NOMO-1 (cell line): ENCODE measurements around the gene FAM9A.
"Not testable (repeated sequence)": the region's sequence is repeated elsewhere in the genome, so short reads cannot be mapped to it uniquely, and the experiment has no call there.

Experiments used
- DNase-seq, 2 experiments: peaks; one replicate each; lab custom pipeline; 2025; ENCODE audit not compliant: unreplicated experiment in 2 of 2; lab: John Stamatoyannopoulos, UW

Gene FAM9A

DNA sequence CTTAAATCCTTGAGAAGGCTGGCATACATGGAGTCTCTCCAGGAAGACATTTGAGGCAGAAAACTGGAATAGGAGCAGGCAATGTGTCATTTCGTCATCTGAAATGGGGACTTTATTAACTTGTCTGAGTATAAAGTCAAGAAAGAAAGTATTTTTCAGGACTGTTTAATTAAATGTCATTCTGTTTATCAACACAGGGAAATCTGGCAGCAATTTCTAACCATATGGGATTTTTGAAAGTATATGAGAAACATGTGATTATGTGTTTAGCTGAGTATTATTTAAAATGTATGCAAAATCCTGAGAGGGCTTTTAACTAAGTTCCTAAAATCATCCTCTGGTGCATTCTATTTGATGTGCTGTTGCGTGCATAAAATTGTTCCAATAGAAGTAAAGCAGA lies 3.9 kb upstream of the FAM9A start:
- DNase-seq = no peak

DNA sequence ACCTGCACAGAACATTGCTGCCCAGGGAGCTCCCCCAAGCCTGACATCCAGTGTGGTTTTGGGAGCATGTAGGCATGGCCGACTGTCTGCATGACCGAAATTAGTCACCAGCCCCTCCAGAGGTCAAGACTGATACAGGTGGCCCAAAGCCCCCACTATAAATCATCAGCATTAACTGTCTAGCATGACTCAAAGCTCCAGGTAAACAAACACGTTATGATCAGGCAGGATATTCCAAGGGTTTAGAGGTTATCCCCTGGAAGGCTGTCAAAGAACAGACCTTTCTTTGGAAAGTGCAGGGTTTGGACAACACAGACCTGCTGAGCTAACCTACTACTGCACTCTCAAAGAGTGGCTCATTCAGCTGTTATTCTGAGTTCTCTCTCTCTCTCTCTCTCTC lies 2.1 kb upstream of the FAM9A start:
- DNase-seq = no peak

DNA sequence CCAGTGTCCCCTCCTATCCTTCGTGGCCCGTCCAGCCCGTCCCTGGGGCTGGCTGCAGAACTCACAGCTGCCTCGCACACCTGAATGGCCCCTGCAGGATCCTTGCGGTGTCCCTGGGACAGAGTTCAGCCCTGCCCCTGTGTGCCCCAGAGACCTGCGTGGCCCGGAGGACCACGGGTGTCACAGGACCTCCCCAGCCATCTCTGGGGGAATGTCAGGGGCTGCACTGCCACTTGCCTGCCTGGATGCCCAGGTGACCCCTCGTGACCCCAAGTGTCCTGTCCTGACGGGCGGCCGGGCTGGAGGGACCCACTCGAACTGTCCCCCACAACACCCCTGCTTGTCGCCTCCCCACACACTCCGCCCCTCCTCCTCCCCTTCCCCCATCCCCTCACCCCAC lies 832 bp downstream of the FAM9A start:
- not testable (repeated sequence) for DNase-seq

GRCh38 chrX:8799281-8799680 lies 1.9 kb downstream of the FAM9A start:
- DNase-seq = not testable (repeated sequence)

- DNase-seq = not testable (repeated sequence)
Measured at GRCh38 chrX:8798702-8799101, 2.5 kb downstream of the FAM9A start.

- not testable (repeated sequence) for DNase-seq
Measured at GRCh38 chrX:8787119-8787518, 14.1 kb downstream of the FAM9A start.

DNA sequence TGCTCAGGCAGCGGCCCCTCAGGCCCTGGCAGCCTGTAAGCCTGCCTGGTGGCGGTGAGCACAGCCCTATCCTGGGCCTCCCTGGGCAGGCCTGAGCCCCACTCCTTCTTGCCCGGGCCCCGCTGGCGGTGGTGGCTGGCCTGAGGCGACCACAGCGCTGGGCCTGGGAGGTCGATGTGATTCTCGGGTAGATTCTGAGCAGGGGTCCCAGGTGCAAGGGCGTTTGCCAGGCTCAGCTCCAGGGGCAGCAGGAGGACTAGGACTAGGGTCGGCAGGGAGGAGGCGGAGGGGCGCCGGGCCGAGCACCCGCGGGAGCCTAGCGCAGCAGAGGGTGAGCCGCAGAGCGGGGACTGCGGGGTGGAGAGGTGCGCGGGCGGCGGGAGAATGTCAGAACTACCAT lies 17.0 kb downstream of the FAM9A start:
- DNase-seq = no peak

GRCh38 chrX:8783714-8784098 lies 17.5 kb downstream of the FAM9A start:
- DNase-seq = no peak

DNA sequence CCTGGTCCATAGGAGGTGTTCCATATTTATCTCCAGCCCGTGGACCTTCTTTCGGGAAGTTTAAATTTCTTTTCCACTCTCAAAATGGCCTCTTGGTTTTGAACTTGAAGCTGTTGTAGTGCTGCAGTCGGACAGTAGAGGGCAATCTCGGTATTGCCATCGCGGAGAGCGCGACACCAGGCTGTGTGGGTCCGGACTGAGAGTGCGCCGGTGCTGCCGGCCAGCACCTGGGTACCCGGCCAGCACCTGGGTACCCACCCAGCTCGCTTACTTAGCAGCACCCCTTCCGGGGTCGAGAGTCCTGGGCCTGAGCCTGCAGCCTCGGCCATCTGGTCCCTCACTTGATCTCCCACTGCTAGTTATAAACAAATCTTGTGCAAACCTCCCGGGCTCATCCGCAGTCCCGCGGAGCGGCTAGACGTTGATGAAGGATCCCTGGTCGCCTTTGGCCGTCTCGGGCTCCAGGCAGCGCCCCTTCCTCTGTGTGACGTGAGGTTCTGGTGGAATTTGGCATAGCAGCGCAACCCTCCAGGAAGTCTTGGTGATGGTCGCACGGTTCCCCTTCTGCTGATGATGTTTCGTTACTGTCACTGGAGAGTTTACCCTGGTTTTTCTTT lies 18.0 kb downstream of the FAM9A start:
- DNase-seq = no peak

DNA sequence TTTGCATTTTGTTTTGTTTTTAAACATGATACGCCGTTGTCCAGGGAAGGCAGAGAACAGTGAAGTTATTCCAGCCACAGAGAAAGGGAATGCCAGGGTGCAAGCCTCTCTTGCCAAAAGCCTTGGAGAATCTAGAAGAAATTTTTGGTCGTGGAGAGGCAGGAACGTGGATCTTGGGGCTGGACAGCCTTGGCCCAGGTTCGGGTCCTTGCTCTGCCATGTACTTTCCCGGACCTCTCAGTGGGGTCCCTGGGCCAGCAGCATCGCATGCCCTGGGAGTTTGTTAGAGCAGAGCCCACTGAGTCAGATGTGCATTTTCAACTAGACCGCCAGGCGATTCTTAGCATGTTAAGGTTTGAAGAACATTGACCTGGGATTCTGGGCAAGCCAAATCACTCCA lies 18.6 kb downstream of the FAM9A start:
- no peak for DNase-seq

GRCh38 chrX:8781921-8782320 lies 19.3 kb downstream of the FAM9A start:
- not testable (repeated sequence) for DNase-seq

DNA sequence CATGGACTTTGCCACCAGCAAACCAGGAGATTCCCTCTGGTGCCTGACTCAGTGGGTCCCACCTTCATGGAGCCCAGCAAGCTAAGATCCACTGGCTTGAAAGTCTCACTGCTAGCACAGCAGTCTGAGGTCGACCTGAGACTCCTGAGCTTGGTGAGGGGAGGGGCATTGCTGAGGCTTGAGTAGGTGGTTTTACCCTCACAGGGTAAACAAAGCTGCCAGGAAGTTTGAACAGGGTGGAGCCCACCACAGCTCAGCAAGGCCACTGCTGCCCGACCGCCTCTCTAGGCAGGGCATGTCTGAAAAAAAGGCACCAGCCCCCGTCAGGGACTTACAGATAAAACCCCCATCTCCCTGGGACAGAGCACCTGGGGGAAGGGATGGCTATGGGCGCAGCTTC lies 28.1 kb downstream of the FAM9A start:
- DNase-seq = no peak

GRCh38 chrX:8760021-8760420 lies 41.2 kb downstream of the FAM9A start:
- DNase-seq = no peak

- DNase-seq = not testable (repeated sequence)
Measured at GRCh38 chrX:8758706-8759105, 42.5 kb downstream of the FAM9A start.

DNA sequence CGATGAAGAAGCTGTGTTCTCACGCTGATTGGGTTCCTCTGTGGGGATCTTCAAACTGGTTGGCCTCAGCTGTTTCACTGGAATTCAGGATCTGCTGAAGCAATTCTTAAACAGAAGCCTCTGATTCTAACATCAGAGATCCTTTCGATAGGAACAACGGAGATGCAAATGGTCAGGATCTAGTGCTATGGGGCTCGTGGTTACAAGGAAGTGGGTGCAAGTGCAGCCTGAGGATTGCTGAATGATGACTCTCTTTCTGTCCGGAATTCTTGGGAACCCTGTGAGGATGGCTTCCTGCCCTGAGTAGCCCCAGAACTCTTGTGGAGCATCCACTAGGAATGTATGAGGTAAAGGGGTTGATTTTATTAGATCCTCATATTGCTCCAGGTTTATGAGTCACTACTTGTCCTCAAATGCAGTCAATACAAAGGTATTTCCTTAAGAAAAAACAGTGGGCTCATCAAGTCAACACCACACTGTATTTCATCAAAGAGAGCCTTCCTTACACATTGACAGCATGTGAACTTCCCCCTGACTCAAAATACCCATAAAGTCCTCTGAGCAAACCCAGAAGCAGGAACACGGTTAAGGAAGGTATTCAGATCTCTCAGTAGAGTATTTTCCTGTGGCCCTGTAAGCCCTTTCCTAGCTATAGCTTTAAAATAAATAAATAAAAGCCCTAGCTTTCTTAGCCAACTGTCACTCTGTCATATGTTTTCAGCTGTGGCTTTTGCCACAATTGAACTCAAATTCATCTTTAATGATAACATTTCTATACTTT lies 43.4 kb downstream of the FAM9A start:
- DNase-seq = not testable (repeated sequence)

DNA sequence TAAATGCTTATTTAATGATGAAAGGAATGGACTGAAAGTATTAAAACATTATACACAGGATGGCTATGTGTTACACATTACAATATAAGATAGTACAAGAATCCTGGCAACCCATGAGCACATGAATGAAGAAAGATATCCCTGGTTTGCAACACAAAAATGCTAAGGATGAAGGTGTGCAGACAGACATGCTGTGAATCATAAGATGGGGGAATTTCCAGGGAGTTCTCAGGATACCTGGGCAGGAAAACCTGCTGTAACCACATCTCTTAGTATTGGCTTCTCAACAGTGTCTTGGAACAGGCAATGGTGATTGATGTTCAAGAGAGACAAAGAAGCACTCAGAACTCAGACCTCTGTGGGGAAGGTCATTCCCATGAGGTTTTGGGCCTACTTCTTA lies 45.4 kb downstream of the FAM9A start:
- DNase-seq = no peak

GRCh38 chrX:8755116-8755515 lies 46.1 kb downstream of the FAM9A start:
- DNase-seq = peak; percentile 14 to 39

GRCh38 chrX:8749697-8750096 lies 51.5 kb downstream of the FAM9A start:
- DNase-seq = no peak

- DNase-seq = peak in 1 of 2 experiments; percentile 6
Measured at GRCh38 chrX:8748855-8749254, 52.3 kb downstream of the FAM9A start.

DNA sequence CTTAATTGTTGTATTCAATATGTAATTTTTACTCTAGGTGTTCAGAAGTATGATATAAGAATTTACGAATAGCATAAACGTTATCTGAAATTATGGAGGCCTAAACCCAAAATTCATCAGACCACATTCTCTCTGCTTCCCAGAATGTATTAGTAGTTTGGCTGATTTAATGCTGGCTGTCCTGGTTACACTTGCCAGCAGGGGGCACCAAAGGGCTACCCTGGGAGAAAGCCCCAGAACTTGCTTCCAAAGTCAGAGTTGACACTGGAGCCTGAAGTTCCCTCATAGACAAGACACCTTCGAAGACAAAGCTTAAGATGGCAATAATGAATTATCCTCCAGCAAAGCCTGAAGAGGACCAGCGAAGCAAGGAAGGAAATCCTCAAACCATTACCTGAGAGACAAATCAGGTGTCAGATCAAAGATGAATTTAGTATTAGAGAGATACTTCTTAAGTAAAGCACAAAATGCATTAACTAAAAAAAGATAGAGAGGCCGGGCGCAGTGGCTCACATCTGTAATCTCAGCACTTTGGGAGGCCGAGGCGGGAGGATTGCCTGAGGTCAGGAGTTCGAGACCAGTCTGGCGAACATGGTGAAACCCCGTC lies 58.0 kb downstream of the FAM9A start:
- peak in 1 of 2 experiments; percentile 54 for DNase-seq

DNA sequence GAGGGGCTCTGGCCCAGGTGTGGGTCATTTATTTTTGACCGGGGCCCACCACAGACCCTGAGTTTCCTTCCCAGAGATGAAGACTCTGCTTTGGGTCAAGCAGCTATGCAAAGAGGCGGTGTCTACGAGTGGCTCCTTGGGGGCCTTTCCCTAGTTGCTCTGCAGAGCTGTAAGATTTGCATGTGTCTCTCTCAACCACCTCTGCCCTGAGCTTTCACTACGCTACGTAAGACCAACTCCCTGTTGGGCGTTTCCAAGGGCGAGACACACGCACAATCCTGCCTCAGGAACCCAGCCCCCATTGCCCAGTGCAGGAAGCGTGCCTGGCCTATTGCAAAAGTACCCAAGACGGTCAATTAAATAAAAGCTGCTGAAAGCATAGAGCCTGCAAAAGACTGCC lies 59.2 kb downstream of the FAM9A start:
- peak; percentile 78 to 84 for DNase-seq
